ENCODE measurements around the gene MYO9A.
A peak's percentile ranks its signal among the peaks of the same experiment; 100 is the strongest.

Gene MYO9A

GRCh38 chr15:71802770-71803169 lies 315.2 kb downstream of the MYO9A start:
- no peak for TF ChIP-seq CTCF (conservative IDR thresholded peaks at IDR 0.05; ENCODE audit: control insufficient read depth, insufficient read depth, low read depth, low read length)
- H3K4me3 ChIP-seq (ENCODE audit: control insufficient read depth, low read depth, low read length) = no peak overlapping the region
- DNase-seq (ENCODE audit: low read depth) = no peak

GRCh38 chr15:71801935-71802655 lies 315.9 kb downstream of the MYO9A start:
- H3K4me3 ChIP-seq (ENCODE audit: control insufficient read depth, low read depth, low read length) = no peak overlapping the region
- TF ChIP-seq CTCF (conservative IDR thresholded peaks at IDR 0.05; ENCODE audit: control insufficient read depth, insufficient read depth, low read depth, low read length) = no peak
- DNase-seq (ENCODE audit: low read depth) = no peak

GRCh38 chr15:71800835-71801745 lies 316.9 kb downstream of the MYO9A start:
- H3K4me3 ChIP-seq (ENCODE audit: control insufficient read depth, low read depth, low read length) = no peak overlapping the region
- TF ChIP-seq CTCF (conservative IDR thresholded peaks at IDR 0.05; ENCODE audit: control insufficient read depth, insufficient read depth, low read depth, low read length) = peak; percentile 87
- DNase-seq (ENCODE audit: low read depth) = peak; percentile 76

- no peak for TF ChIP-seq CTCF (conservative IDR thresholded peaks at IDR 0.05; ENCODE audit: control insufficient read depth, insufficient read depth, low read depth, low read length)
- no peak for DNase-seq (ENCODE audit: low read depth)
- no peak overlapping the region for H3K4me3 ChIP-seq (ENCODE audit: control insufficient read depth, low read depth, low read length)
Observed at GRCh38 chr15:71800190-71800589, 317.8 kb downstream of the MYO9A start.

GRCh38 chr15:71798641-71799040 lies 319.3 kb downstream of the MYO9A start:
- no peak overlapping the region for H3K4me3 ChIP-seq (ENCODE audit: control insufficient read depth, low read depth, low read length)
- no peak for DNase-seq (ENCODE audit: low read depth)
- TF ChIP-seq CTCF (conservative IDR thresholded peaks at IDR 0.05; ENCODE audit: control insufficient read depth, insufficient read depth, low read depth, low read length) = no peak

GRCh38 chr15:71792521-71792920 lies 325.4 kb downstream of the MYO9A start:
- DNase-seq (ENCODE audit: low read depth) = peak; percentile 45
- H3K4me3 ChIP-seq (ENCODE audit: control insufficient read depth, low read depth, low read length) = no peak overlapping the region
- no peak for TF ChIP-seq CTCF (conservative IDR thresholded peaks at IDR 0.05; ENCODE audit: control insufficient read depth, insufficient read depth, low read depth, low read length)

Data from fibroblast of mammary gland (primary cell).